Stimulated activated CD4-positive, alpha-beta T cell treated with anti-CD3 and anti-CD28 coated beads, Interleukin-2, amount 100 ng/mL, for 24 hours (primary cell): ENCODE results near the gene SMARCA1.

Experiments
- DNase-seq, 2 donors: peaks; one replicate each; pipeline ENCODE4 v3.0.0-alpha.2; 2020

The SMARCA1 gene

GRCh38 chrX:129449148-129449547 lies 74.1 kb downstream of the SMARCA1 start:
- DNase-seq = no peak

- DNase-seq = no peak
Measured at GRCh38 chrX:129445436-129445835, 77.9 kb downstream of the SMARCA1 start.

GRCh38 chrX:129433945-129434344 lies 89.3 kb downstream of the SMARCA1 start:
- no peak for DNase-seq

GRCh38 chrX:129433461-129433860 lies 89.8 kb downstream of the SMARCA1 start:
- no peak for DNase-seq

GRCh38 chrX:129427267-129427666 lies 96.0 kb downstream of the SMARCA1 start:
- DNase-seq = no peak

- no peak for DNase-seq
Measured at GRCh38 chrX:129423191-129423590, 100.1 kb downstream of the SMARCA1 start.

GRCh38 chrX:129404670-129405008 lies 118.7 kb downstream of the SMARCA1 start:
- no peak for DNase-seq

- no peak for DNase-seq
Measured at GRCh38 chrX:129403974-129404669, 119.2 kb downstream of the SMARCA1 start.
